Measurements from ENCODE around the gene DHCR7.
"Not testable (repeated sequence)": the region's sequence is repeated elsewhere in the genome, so short reads cannot be mapped to it uniquely, and the experiment has no call there.

The DHCR7 gene

GRCh38 chr11:71437879-71438278 is 10.3 kb downstream of the DHCR7 start:
- no peak for DNase-seq (ENCODE audit: low read depth)

- DNase-seq (ENCODE audit: low read depth) = no peak
Observed at GRCh38 chr11:71437399-71437798, 10.8 kb downstream of the DHCR7 start.

- DNase-seq (ENCODE audit: low read depth) = no peak
Observed at GRCh38 chr11:71436861-71437260, 11.3 kb downstream of the DHCR7 start.

GRCh38 chr11:71435278-71435951 is 12.8 kb downstream of the DHCR7 start:
- DNase-seq (ENCODE audit: low read depth) = no peak

GRCh38 chr11:71434576-71435130 is 13.5 kb downstream of the DHCR7 start:
- no peak for DNase-seq (ENCODE audit: low read depth)

GRCh38 chr11:71433648-71434450 is 14.3 kb downstream of the DHCR7 start:
- DNase-seq (ENCODE audit: low read depth) = no peak

- no peak for DNase-seq (ENCODE audit: low read depth)
Observed at GRCh38 chr11:71432761-71433647, 15.2 kb downstream of the DHCR7 start.

GRCh38 chr11:71431271-71431670 is 16.9 kb downstream of the DHCR7 start:
- no peak for DNase-seq (ENCODE audit: low read depth)

- no peak for DNase-seq (ENCODE audit: low read depth)
Observed at GRCh38 chr11:71430166-71430565, 18.0 kb downstream of the DHCR7 start.

GRCh38 chr11:71429701-71430100 is 18.5 kb downstream of the DHCR7 start:
- no peak for DNase-seq (ENCODE audit: low read depth)

GRCh38 chr11:71428861-71429435 is 19.2 kb downstream of the DHCR7 start:
- no peak for DNase-seq (ENCODE audit: low read depth)

- DNase-seq (ENCODE audit: low read depth) = no peak
Observed at GRCh38 chr11:71426413-71426812, 21.8 kb downstream of the DHCR7 start.

GRCh38 chr11:71425860-71426259 is 22.3 kb downstream of the DHCR7 start:
- DNase-seq (ENCODE audit: low read depth) = no peak

GRCh38 chr11:71425409-71425808 is 22.8 kb downstream of the DHCR7 start:
- no peak for DNase-seq (ENCODE audit: low read depth)

- DNase-seq (ENCODE audit: low read depth) = no peak
Observed at GRCh38 chr11:71423181-71423790, 24.9 kb downstream of the DHCR7 start.

GRCh38 chr11:71422318-71422717 is 25.9 kb downstream of the DHCR7 start:
- not testable (repeated sequence) for DNase-seq (ENCODE audit: low read depth)

- no peak for DNase-seq (ENCODE audit: low read depth)
Observed at GRCh38 chr11:71421392-71421950, 26.7 kb downstream of the DHCR7 start.

GRCh38 chr11:71420455-71421241 is 27.5 kb downstream of the DHCR7 start:
- DNase-seq (ENCODE audit: low read depth) = no peak

- peak; percentile 12 for DNase-seq (ENCODE audit: low read depth)
Observed at GRCh38 chr11:71418643-71419042, 29.6 kb downstream of the DHCR7 start.

GRCh38 chr11:71414645-71415044 is 33.5 kb downstream of the DHCR7 start:
- DNase-seq (ENCODE audit: low read depth) = no peak

Data from activated T-cell treated with anti-CD3 and anti-CD28 coated beads for 24 hours (primary cell).